ENCODE measurements around the gene GPRC5B. TPM values are rescaled to one million over a fixed set of nuclear protein-coding genes. Genes with fewer than 3 reads are reported as not detected.

Gene GPRC5B
- total RNA-seq, 2 experiments from 2014 or later, result 0.09 TPM; not detected in 1

- H3K27me3 Mint-ChIP-seq, result peaks cover 4% of the 10 kb centered on the region
- no peak overlapping the region for H3K4me3 Mint-ChIP-seq
- H3K27ac Mint-ChIP-seq, result no peak overlapping the region
- no peaks in the 10 kb centered on the region for H3K9me3 Mint-ChIP-seq
- H3K4me1 Mint-ChIP-seq, result peaks cover 9% of the 10 kb centered on the region
- H3K36me3 Mint-ChIP-seq, result no peaks in the 10 kb centered on the region
- DNase-seq (no peak), ATAC-seq (ENCODE audit: low read depth) (no peak)
- POLR2A ChIA-PET, result no interaction called here
Observed at GRCh38 chr16:19911204-19911603, 26.6 kb upstream of the GPRC5B start.

GRCh38 chr16:19909750-19910322 is 25.2 kb upstream of the GPRC5B start:
- Mint-ChIP-seq H3K27ac (no peak overlapping the region), H3K4me3 (no peak overlapping the region), H3K27me3 (peaks cover 5% of the 10 kb centered on the region), H3K36me3 (no peaks in the 10 kb centered on the region), H3K9me3 (no peaks in the 10 kb centered on the region), H3K4me1 (peaks cover 9% of the 10 kb centered on the region)
- DNase-seq (no peak), ATAC-seq (ENCODE audit: low read depth) (no peak)
- POLR2A ChIA-PET, result no interaction called here

- DNase-seq (no peak), ATAC-seq (ENCODE audit: low read depth) (no peak)
- Mint-ChIP-seq H3K27ac (no peak overlapping the region), H3K9me3 (no peaks in the 10 kb centered on the region), H3K4me3 (no peak overlapping the region), H3K27me3 (peaks cover 6% of the 10 kb centered on the region), H3K36me3 (no peaks in the 10 kb centered on the region), H3K4me1 (peaks cover 9% of the 10 kb centered on the region)
- POLR2A ChIA-PET, result interaction anchor here (0.6 kb wide), 1 partner anchor 185 kb away, joined by 3 read pairs; no protein-coding TSS in a partner anchor
Observed at GRCh38 chr16:19908921-19909320, 24.3 kb upstream of the GPRC5B start.

DNA sequence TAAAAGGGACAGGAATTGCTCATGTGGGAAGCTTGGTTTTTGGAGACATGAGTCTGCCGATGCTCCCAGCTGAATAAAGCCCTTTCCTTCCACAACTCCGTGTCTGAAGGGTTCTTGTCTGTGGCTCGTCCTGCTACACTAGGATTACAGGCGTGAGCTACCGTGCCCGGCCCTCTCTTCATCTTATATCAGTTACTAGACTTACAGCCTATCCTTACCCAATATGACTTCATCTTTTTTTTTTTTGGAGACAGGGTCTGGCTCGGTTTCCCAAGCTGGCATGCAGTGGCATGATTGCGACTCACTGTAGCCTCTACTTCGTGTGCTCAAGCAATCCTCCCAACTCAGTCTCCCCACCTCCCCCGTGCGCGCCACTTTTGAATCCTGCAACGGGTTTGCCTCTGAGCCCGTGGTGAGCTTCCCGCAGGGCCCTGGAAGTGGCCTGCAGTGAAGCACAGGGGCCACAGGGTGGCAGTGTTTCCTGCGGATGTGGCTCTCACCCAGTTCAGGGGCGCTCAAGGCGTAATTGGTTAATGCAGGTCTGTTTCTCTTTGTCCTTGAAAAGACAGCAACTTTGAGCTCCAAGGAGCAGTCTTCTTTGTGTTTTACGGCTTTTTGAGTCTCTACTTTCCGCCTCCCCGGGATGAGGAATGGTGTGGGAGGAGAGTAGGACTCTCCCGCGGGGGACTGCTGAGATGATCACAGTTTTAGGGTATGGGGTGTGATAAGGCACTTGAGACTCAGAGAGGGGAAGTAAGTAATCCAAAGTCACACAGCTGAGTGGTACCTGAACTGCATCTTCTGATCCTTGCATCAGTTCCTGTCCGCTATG is 22.7 kb upstream of the GPRC5B start:
- H3K36me3 Mint-ChIP-seq, result no peaks in the 10 kb centered on the region

GRCh38 chr16:19901164-19901563 is 16.5 kb upstream of the GPRC5B start:
- POLR2A ChIA-PET, result no interaction called here
- Mint-ChIP-seq H3K9me3 (no peaks in the 10 kb centered on the region), H3K27me3 (peaks cover 9% of the 10 kb centered on the region), H3K36me3 (no peaks in the 10 kb centered on the region), H3K4me3 (no peak overlapping the region), H3K4me1 (no peaks in the 10 kb centered on the region), H3K27ac (no peak overlapping the region)
- ATAC-seq (ENCODE audit: low read depth), result no peak
- no peak for DNase-seq

More for the DNA sequence above, 22.7 kb upstream of the GPRC5B start:
- peak; percentile 76 for DNase-seq
- Mint-ChIP-seq H3K27ac (no peak overlapping the region), H3K4me1 (peaks cover 9% of the 10 kb centered on the region), H3K4me3 (peak overlapping the region; percentile 57), H3K9me3 (no peaks in the 10 kb centered on the region), H3K27me3 (peaks cover 8% of the 10 kb centered on the region)
- POLR2A ChIA-PET, result no interaction called here
- peak; percentile 87 for ATAC-seq (ENCODE audit: low read depth)

- Mint-ChIP-seq H3K9me3 (no peaks in the 10 kb centered on the region), H3K27me3 (peaks cover 7% of the 10 kb centered on the region), H3K27ac (no peak overlapping the region), H3K4me1 (no peaks in the 10 kb centered on the region), H3K36me3 (no peaks in the 10 kb centered on the region), H3K4me3 (no peak overlapping the region)
- DNase-seq (no peak), ATAC-seq (ENCODE audit: low read depth) (no peak)
- POLR2A ChIA-PET, result interaction anchor here (0.6 kb wide), 1 partner anchor 52 kb away, joined by 5 read pairs; no protein-coding TSS in a partner anchor
Observed at GRCh38 chr16:19899605-19899955, 14.9 kb upstream of the GPRC5B start.

- Mint-ChIP-seq H3K9me3 (no peaks in the 10 kb centered on the region), H3K4me1 (no peaks in the 10 kb centered on the region), H3K4me3 (no peak overlapping the region), H3K36me3 (no peaks in the 10 kb centered on the region), H3K27me3 (peaks cover 7% of the 10 kb centered on the region), H3K27ac (no peak overlapping the region)
- ATAC-seq (ENCODE audit: low read depth) (peak; percentile 42), DNase-seq (no peak)
- POLR2A ChIA-PET, result interaction anchor here (0.6 kb wide), 1 partner anchor 53 kb away, joined by 5 read pairs; no protein-coding TSS in a partner anchor
Observed at GRCh38 chr16:19898924-19899604, 14.4 kb upstream of the GPRC5B start.

DNA sequence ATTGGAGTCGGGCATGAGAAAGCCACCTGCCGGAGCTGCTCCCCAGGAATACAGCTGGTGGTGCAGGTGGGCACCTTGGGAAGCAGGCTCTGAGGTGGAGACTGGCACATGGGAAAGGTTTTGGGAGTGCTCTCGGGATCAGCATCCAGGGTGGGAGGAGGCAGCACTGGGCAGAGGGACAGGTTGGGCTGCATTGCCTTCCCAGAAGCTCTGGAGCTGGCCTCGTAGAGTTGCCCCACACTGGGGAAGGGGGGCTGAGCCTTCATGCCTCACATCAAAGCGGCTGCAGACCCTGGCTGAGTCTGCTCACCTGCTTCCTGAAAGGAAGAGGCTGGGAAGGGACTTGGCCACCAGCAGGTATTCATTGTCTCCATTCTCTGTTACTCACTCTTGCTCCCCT is 13.5 kb upstream of the GPRC5B start:
- Mint-ChIP-seq H3K9me3 (no peaks in the 10 kb centered on the region), H3K27ac (no peak overlapping the region), H3K4me1 (no peaks in the 10 kb centered on the region), H3K36me3 (no peaks in the 10 kb centered on the region), H3K27me3 (peaks cover 10% of the 10 kb centered on the region), H3K4me3 (no peak overlapping the region)
- POLR2A ChIA-PET, result no interaction called here
- DNase-seq, result no peak
- ATAC-seq (ENCODE audit: low read depth), result no peak

DNA sequence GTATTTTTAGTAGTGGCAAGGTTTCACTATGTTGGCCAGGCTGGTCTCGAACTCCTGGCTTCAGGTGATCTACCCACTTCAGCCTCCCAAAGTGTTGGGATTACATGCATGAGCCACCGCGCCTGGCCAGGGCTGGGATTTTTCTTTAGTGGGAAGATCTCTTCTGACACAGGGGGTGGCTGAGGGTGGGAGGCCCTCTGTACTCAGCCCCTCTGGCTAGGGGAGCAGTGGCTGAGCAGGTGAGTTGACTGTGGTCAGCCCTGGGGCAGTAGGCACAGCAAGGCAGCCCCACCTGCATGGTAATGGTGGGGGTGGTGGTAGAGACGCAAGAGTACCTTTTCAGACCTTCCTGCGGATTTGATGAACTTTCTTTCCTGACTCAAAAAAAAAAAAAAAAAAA is 12.3 kb upstream of the GPRC5B start:
- Mint-ChIP-seq H3K27ac (no peak overlapping the region), H3K27me3 (peaks cover 9% of the 10 kb centered on the region), H3K4me1 (no peaks in the 10 kb centered on the region), H3K36me3 (no peaks in the 10 kb centered on the region), H3K4me3 (no peak overlapping the region), H3K9me3 (no peaks in the 10 kb centered on the region)
- ATAC-seq (ENCODE audit: low read depth) (no peak), DNase-seq (no peak)
- POLR2A ChIA-PET, result no interaction called here

DNA sequence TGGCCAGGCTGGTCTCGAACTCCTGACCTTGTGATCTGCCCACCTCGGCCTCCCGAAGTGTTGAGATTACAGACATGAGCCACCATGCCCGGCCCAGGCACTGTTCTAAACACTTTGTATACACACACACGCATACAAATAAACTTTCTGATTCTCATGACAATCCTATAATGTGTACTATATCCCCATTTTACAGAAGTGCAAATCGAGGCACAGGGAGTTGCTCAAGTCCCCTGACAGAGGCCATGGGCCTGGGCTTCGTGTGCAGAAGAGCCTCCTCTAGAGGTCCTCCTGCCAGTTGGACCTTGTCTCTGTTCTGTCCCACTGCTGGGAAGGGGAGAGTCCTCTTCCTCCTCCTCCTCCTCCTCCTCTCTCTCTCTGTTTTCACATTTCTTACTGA is 9.9 kb upstream of the GPRC5B start:
- POLR2A ChIA-PET, result no interaction called here

DNA sequence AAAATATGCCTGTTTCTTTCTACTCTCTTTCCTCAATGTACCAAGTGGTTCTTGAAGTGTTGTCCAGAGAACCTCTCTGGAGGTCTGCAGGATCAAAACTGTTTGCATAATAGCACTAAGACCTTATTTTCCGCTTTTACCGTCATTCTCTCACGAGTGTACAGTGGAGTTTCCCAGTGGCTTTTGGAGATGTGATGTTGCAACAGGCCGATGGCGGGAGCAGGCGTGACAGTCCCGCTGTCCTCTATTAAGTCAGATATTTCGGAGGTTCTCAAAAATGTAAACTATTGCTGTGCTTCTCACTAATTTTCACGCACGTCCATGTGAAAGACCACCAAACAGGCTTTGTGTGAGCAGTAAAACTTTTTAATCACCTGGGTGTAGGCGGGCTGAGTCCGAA is 8.3 kb upstream of the GPRC5B start:
- peaks cover 2% of the 10 kb centered on the region for H3K9me3 Mint-ChIP-seq
- POLR2A ChIA-PET, result no interaction called here

More for the DNA sequence above, 9.9 kb upstream of the GPRC5B start:
- Mint-ChIP-seq H3K9me3 (peaks cover 2% of the 10 kb centered on the region), H3K27me3 (peaks cover 9% of the 10 kb centered on the region), H3K27ac (no peak overlapping the region), H3K4me3 (no peak overlapping the region), H3K36me3 (no peaks in the 10 kb centered on the region), H3K4me1 (no peaks in the 10 kb centered on the region)
- ATAC-seq (ENCODE audit: low read depth) (no peak), DNase-seq (no peak)

DNA sequence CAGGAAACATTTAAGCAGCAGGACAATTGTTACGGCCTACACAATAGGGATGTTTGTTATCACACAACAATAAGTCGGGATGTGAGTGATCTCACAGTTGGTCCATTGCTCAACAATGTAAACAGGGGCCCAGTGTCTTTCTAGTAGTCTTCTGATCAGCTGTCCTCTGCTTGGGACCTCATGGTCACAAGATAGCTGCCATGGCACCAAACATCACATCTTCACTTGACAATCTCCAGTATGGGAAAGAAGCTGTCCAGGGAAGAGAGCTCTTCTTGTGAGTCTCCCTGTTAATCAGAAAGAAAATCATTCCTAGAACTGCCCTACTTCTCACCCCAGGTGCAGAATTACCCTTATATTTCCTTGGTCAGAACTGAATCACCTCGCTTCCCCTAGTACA is 6.3 kb upstream of the GPRC5B start:
- Mint-ChIP-seq H3K4me3 (no peak overlapping the region), H3K27me3 (peaks cover 7% of the 10 kb centered on the region), H3K9me3 (peaks cover 2% of the 10 kb centered on the region), H3K36me3 (no peaks in the 10 kb centered on the region), H3K27ac (no peak overlapping the region), H3K4me1 (peaks cover 7% of the 10 kb centered on the region)
- POLR2A ChIA-PET, result no interaction called here
- DNase-seq, result no peak
- ATAC-seq (ENCODE audit: low read depth), result no peak

More for the DNA sequence above, 8.3 kb upstream of the GPRC5B start:
- Mint-ChIP-seq H3K27me3 (peaks cover 4% of the 10 kb centered on the region), H3K27ac (no peak overlapping the region), H3K4me3 (no peak overlapping the region), H3K4me1 (no peaks in the 10 kb centered on the region), H3K36me3 (no peaks in the 10 kb centered on the region)
- ATAC-seq (ENCODE audit: low read depth), result no peak
- no peak for DNase-seq

- POLR2A ChIA-PET, result no interaction called here
- DNase-seq, result no peak
- Mint-ChIP-seq H3K36me3 (no peaks in the 10 kb centered on the region), H3K9me3 (peaks cover 2% of the 10 kb centered on the region), H3K27ac (no peak overlapping the region), H3K27me3 (peaks cover 23% of the 10 kb centered on the region), H3K4me1 (peaks cover 16% of the 10 kb centered on the region), H3K4me3 (no peak overlapping the region)
- ATAC-seq (ENCODE audit: low read depth), result no peak
Observed at GRCh38 chr16:19888834-19889233, 4.2 kb upstream of the GPRC5B start.
